DND-41 (cell line): ENCODE results near the gene FRAT1.

Experiments
- ATAC-seq: fragments of 200-7000 bp; cut with Tn5 transposase; 3 replicates; pipeline ENCODE4 v1.9.1; 2021; ENCODE audit warnings: low read depth; ENCODE audit not compliant: insufficient read depth
- DNase-seq: peaks from one replicate; pipeline ENCODE4 v3.0.0-alpha.2; 2020
- H2AFZ ChIP-seq: 2 replicates; pipeline ENCODE4 v1.6.0; 2012; ENCODE audit warnings: low read depth, low read length
- H3K27ac ChIP-seq: 2 replicates; pipeline ENCODE4 v1.5.1; 2012; ENCODE audit warnings: low read length, inconsistent platforms
- H3K27me3 ChIP-seq: fragments of 200-600 bp; sonication (generic); 2 replicates; pipeline ENCODE4 v1.6.0; 2012; ENCODE audit warnings: low read length, mild to moderate bottlenecking, inconsistent platforms; ENCODE audit not compliant: insufficient read depth, poor library complexity
- H3K36me3 ChIP-seq: 2 replicates; pipeline ENCODE4 v1.5.1; 2012; ENCODE audit warnings: low read length, inconsistent platforms; ENCODE audit not compliant: insufficient read depth
- H3K4me1 ChIP-seq: 2 replicates; pipeline ENCODE4 v1.5.1; 2012; ENCODE audit warnings: mild to moderate bottlenecking, low read length; ENCODE audit not compliant: insufficient read depth
- H3K4me2 ChIP-seq: 2 replicates; pipeline ENCODE4 v1.6.0; 2012; ENCODE audit warnings: mild to moderate bottlenecking, moderate library complexity, low read length, inconsistent platforms; ENCODE audit not compliant: insufficient read depth
- H3K4me3 ChIP-seq, 2 experiments: fragments of 200-600 bp in 1 of 2; shearing (Covaris generic) in 1 of 2; 2 replicates each; pipeline ENCODE4 v1.5.1; 2012 to 2016; ENCODE audit warnings: inconsistent platforms in 2 of 2, low read length in 2 of 2, mild to moderate bottlenecking in 2 of 2, low read depth in 1 of 2, moderate library complexity in 1 of 2
- H3K79me2 ChIP-seq: 2 replicates; pipeline ENCODE4 v1.6.0; 2012; ENCODE audit warnings: low read length, inconsistent platforms; ENCODE audit not compliant: insufficient read depth
- H3K9ac ChIP-seq: 2 replicates; pipeline ENCODE4 v1.6.0; 2012; ENCODE audit warnings: low read depth, mild to moderate bottlenecking, inconsistent platforms, low read length, moderate library complexity
- H3K9me3 ChIP-seq: 2 replicates; pipeline ENCODE4 v1.5.1; 2012; ENCODE audit warnings: low read length, moderate library complexity, mild to moderate bottlenecking, inconsistent platforms; ENCODE audit not compliant: insufficient read depth, severe bottlenecking
- H4K20me1 ChIP-seq: 2 replicates; pipeline ENCODE4 v1.6.0; 2012; ENCODE audit warnings: low read length; ENCODE audit not compliant: insufficient read depth
- EZH2 ChIP-seq: IDR thresholded peaks from 3 replicates; pipeline ENCODE4 v1.6.1; 2012; ENCODE audit warnings: borderline replicate concordance, low read depth, mild to moderate bottlenecking, moderate library complexity, low read length, inconsistent platforms; ENCODE audit not compliant: severe bottlenecking
- TF ChIP-seq, protein P1 (sequence below): IDR thresholded peaks from 2 replicates; pipeline ENCODE4 v1.5.1; 2012; ENCODE audit warnings: borderline replicate concordance, low read length, moderate library complexity, mild to moderate bottlenecking; ENCODE audit not compliant: poor library complexity, severe bottlenecking; ENCODE audit errors: extremely low read depth

FRAT1 gene

DNA sequence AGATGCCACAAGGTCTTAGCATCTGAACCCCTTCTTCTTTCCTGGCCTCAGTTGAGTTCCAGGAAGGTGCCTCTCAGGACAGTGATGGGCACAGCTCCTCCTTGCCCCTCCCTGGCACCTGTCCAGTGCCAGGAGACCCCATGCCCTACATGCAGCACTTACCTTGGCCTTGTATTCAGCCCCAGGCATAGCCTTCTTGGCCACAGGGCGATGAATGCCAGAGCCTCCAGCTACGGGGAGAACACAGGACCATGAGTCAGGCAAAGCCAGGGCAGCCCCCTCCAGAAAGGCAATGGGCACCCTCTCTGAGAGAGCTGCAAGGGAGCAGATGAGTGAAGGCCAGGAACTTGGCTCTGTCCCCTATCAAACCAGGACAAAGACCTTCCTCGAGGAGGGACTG lies 39.7 kb downstream of the FRAT1 start:
- Histone ChIP-seq H3K4me3 (no peak overlapping the region), H4K20me1 (no peaks in the 10 kb centered on the region), H3K36me3 (peaks cover 64% of the 10 kb centered on the region), H3K27me3 (no peaks in the 10 kb centered on the region), H3K9ac (no peak overlapping the region), H3K9me3 (no peaks in the 10 kb centered on the region), H3K79me2 (no peaks in the 10 kb centered on the region), H2AFZ (no peak overlapping the region), H3K27ac (no peak overlapping the region), H3K4me1 (no peaks in the 10 kb centered on the region), H3K4me2 (no peak overlapping the region)
- no peak for ATAC-seq
- TF ChIP-seq, protein P1, sequence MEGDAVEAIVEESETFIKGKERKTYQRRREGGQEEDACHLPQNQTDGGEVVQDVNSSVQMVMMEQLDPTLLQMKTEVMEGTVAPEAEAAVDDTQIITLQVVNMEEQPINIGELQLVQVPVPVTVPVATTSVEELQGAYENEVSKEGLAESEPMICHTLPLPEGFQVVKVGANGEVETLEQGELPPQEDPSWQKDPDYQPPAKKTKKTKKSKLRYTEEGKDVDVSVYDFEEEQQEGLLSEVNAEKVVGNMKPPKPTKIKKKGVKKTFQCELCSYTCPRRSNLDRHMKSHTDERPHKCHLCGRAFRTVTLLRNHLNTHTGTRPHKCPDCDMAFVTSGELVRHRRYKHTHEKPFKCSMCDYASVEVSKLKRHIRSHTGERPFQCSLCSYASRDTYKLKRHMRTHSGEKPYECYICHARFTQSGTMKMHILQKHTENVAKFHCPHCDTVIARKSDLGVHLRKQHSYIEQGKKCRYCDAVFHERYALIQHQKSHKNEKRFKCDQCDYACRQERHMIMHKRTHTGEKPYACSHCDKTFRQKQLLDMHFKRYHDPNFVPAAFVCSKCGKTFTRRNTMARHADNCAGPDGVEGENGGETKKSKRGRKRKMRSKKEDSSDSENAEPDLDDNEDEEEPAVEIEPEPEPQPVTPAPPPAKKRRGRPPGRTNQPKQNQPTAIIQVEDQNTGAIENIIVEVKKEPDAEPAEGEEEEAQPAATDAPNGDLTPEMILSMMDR = no peak
- no peak for TF ChIP-seq EZH2
- DNase-seq = no peak

- Histone ChIP-seq H3K4me1 (no peaks in the 10 kb centered on the region), H3K4me2 (no peak overlapping the region), H2AFZ (no peak overlapping the region), H3K27me3 (no peaks in the 10 kb centered on the region), H3K36me3 (peaks cover 76% of the 10 kb centered on the region), H3K27ac (no peak overlapping the region), H4K20me1 (no peaks in the 10 kb centered on the region), H3K9me3 (no peaks in the 10 kb centered on the region), H3K9ac (no peak overlapping the region), H3K79me2 (no peaks in the 10 kb centered on the region), H3K4me3 (no peak overlapping the region)
- DNase-seq (no peak), ATAC-seq (no peak)
- TF ChIP-seq, protein P1 = no peak
- no peak for TF ChIP-seq EZH2
Measured at GRCh38 chr10:97360705-97361536, 41.9 kb downstream of the FRAT1 start.

DNA sequence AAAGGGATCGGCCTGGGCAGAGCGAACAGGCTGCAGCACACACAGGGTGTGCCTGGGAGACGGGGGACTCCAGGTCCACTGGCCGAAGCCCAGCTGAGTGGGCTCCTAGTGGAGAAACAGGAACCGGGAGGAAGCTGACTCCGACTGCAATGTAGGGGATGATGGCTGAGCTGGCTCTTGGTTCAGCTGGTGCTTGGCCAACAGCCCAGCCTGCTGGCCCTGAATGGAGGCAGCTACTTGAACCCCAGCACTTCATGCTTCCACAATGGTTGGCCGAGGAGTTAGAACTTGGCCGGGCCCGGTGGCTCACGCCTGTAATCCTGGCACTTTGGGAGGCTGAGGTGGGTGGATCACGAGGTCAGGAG lies 42.4 kb downstream of the FRAT1 start:
- Histone ChIP-seq H3K4me2 (no peak overlapping the region), H3K27ac (no peak overlapping the region), H4K20me1 (no peaks in the 10 kb centered on the region), H3K9ac (no peak overlapping the region), H3K4me1 (no peaks in the 10 kb centered on the region), H3K4me3 (no peak overlapping the region), H2AFZ (no peak overlapping the region), H3K79me2 (no peaks in the 10 kb centered on the region), H3K36me3 (peaks cover 76% of the 10 kb centered on the region), H3K9me3 (no peaks in the 10 kb centered on the region), H3K27me3 (no peaks in the 10 kb centered on the region)
- no peak for ATAC-seq
- no peak for DNase-seq
- TF ChIP-seq, protein P1 = no peak
- TF ChIP-seq EZH2 = no peak
